Activated CD4-positive, alpha-beta T cell treated with anti-CD3 and anti-CD28 coated beads for 1 hour (primary cell): ENCODE measurements around the gene PSMG3.

ENCODE experiments used
- DNase-seq: peaks from one replicate; pipeline ENCODE4 v3.0.0-alpha.2; 2020

The PSMG3 gene

DNA sequence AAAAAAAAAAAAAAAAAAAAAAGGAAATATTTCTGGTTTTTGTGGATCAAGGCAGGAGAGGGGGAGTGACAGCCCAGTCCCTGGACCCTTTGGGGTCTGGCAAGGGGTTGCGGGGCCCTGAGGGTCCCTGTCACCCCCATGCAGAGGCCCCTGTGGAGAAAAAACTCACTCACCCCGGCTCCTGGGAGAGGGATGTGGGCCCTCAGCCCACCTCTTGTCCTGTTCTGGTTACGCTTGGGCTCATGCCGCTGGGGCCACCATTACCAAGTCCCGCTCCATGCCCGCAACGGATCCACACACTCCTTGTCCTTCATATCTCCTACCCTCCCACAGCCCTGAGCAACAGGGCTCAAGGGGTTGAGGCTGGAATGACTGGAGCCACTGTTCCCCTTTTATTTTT, 12.8 kb downstream of the PSMG3 start:
- no peak for DNase-seq

DNA sequence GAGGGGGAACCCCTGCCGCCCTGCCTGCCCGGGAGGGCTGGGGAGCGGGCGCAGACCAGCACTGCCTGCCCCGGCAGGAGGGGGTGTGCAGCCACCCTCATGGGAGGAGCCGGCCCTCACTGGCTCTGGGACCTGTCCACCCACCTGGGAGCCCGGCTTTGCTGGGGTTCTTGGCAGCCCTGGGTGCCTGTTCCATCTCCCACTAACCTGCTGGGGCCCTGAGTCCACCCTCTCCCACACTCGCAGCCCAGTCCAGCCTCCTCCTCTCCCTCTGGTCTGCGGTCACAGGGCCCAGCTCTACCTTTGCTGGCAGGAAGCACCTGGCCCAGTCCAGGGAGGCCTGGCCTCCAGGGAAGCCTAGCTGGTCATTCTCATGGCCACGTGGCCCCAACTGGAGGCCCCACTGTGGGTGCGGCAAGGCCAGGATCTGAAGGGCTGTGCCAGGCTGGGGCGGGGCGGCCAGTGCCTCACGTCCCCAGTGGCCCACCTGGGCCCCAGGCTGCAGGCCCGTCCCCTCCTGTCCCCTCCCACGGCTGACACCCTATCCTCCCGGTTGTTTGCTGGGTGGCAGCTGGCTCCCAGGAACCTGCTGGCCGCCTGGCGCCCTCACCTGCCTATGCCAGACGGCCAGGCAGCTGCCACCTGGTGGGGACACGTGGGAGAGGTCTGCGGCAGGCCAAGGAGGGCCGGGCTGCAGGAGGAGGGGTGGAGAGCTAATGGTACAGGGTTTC, 13.9 kb downstream of the PSMG3 start, which contains the start of gene TMEM184A:
TSS of gene TMEM184A (minus strand) at position 393 of the 731 bp plus-strand sequence. CDS start 721 bp downstream, outside the sequence.
- DNase-seq, result peak; percentile 36

DNA sequence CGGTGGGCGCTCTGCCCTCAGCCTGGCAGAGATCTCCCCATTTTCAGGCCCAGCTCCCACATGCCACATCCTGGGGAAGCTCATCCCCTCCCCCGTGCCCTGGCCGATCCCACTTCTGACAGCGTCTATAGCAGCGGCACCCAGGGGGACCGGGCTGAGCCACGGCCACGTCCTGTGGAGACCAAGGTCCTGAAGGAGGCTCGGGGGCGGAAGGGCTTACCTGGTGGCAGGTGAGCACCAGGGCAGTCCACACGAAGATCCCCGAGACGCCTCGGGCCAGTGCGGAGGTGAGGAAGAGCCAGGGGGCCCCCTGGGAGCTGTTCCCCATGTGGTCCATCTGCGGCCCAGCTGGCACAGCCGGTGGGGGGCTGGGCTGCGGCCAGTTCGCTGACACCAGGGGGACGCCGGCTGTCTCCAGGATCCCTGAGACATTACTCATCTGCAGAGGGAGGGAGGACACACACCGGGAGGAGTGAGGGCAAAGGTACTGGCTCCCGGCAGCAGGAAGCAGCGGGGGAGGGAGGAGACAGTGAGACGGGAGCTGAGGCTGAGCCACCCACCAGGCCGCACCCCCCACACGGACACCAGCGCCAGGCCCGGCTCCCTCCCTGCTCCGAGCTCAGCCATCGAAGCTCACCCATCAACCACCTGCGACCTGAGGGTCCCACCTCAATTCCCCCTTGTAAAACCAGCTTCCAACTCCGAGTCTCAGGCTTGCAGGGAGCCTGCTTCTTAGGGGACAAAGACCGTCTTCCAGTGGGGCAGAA, 14.6 kb downstream of the PSMG3 start:
- no peak for DNase-seq

DNA sequence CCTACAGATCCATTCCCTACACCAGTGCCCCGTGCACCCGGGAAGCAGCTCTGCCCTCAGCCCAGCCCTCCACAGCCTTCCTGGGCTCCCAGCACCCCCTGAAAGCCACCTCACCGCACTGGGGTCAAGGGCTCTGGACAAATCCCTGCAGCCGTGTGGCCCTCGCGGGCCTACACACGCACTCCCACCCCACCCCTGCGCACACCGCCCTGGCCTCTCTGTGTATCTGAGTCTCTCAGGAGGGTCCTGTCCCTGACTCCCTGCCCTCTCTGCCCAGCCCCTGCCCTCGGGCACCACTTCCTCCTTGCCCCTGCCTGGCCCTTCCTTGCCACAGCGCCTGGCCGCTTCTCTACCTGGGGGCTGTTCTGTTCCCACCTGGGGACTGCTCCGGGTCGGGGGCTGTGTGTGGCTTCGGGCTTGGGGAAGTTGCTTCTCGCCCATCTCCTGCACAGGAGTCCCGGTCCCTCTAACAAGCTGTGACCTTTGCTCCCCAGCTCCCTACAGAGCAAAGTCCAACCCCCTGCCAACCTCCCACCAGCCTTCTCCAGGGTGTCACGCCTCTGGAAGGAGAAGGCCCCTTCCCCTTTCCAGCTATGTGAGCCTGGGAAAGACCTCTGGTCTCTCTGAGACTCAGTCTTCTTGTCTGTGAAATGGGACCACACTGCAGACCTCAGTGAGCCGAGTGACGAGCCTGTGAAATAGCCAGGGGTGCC, 15.3 kb downstream of the PSMG3 start:
- DNase-seq, result no peak

DNA sequence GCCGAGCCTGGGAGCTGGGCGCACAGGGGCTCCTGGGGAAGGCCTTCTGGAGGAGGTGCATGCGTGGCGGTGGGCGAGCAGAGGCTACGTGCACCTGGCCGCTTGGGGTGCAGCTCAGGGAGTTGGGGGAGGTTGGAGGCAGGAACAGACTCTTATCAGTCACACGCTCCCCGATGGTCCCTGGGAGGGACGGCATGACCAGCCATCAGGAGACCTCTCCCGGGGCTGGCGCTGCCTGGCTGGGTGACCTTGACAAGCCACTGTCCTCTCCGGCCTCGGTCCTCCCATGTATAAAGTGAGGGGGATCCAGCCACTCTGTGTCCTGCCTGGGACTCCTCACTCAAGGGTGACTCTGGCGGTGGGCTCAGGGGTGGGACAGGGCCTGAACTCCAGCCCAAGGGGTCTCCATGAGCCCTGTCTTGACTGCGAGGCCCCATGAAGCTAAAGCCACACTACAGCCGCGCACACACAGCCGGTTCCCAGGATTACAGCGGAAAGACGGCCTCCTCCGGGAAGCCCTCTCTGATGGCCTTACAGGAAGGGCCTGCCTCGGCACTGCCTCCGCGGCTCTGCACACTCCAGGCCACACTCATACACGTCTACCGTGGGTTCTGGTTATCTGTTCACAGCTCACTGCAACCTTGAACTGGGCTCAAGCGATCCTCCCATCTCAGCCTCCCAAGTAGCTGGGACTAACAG, 16.2 kb downstream of the PSMG3 start:
- no peak for DNase-seq

DNA sequence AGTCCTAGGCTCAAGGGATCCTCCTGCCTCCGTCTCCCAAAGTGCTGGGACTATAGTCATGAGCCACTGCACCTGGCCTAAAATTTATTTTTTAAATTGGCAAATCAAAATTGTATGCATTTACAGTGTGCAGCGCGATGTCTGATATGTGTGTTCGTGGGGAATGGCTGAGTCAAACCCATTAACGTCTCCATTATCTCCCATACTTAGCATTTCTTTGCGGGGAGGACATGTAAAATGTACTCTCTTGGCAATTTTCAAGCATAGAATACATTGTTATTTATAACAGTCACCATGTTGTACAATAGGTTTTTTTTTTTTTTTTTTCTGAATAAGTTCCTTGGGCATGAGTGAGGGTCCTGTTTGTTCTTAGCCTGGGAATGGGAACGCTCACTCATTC, 17.6 kb downstream of the PSMG3 start:
- no peak for DNase-seq

DNA sequence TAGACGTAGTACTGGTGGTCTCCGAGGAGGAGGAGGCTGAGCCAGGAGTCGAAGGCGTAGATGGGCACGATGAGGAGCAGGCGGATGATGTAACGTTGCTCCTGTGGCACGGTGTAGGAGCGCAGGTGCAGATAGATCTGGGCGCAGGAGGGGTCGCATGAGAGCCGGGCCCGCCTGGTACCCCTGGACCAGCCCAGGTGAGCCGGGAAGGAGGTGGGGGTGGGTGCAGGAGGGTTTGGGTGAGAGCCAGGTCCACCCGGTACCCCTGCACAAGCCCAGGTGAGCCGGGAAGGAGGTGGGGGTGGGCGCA, 19.0 kb downstream of the PSMG3 start:
- no peak for DNase-seq

DNA sequence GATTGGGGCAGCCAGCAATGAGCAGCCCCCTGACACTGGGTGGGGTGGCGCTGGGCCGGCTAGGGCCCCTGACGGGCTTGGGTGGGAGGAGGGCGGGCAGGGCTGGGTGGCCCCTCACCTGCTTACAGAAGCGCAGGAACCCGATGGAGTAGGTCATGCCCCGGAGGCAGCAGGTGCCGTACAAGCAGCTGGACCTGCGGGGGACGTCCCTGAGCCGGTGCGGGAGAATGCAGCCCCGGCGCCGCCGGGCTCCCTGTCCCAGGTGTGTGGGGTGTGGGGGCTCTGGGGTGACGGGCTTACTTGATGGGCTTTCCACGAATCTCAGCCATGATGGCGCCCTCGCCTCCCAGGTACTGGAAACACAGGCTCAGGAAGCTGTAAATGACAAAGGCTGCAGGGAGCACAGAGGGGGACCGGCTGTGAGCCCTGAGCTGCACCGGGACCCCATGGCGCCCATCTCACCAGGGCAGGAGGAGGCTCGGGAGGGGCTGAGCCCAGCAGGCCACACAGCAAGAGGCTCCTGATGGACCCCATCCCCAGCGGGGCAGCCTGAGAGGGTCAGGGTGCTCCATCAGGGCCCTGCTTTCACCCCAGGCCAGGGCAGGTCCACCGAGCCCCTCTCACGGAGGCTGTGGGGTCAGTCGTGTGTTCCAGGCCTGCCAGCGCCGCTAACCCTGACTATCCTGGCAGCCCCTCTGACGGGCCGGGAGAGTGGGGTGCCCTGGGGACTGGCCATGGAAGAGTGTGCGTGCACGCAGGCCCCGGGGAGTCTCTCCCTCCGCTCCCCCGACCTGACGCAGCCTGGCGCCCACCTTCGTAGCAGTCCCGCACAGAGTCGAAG, 19.6 kb downstream of the PSMG3 start:
- no peak for DNase-seq

DNA sequence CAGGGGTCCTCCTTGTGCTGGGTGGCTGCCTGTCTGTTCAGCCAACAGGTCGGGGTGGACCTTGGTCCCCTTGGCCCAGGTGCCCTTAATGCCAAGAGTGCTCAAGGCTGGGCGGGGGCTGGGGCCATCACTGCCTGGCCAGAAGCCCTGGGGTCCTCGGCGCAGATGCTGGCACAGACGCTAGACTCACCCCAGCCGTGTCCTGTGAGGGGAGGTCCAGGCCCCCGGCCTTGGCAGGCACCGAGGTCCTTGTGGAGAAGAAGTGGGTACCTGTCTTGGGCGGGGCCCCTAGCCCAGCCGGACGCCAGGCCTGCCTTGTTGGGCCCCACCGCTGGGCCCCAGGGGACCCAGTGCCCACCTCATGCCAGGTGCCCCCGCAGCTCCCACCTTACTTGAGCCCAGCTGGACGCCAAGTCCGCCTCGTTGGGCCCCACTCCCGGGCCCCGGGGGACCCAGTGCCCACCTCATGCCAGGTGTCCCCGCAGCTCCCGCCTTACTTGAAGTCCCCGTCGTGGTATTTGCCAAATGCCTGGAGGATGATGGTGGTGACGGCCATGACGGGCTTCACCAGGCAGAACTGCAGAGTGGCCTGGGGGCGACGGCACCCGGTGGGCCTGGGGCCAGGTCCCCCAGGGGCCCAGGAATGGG, 20.4 kb downstream of the PSMG3 start:
- no peak for DNase-seq

DNA sequence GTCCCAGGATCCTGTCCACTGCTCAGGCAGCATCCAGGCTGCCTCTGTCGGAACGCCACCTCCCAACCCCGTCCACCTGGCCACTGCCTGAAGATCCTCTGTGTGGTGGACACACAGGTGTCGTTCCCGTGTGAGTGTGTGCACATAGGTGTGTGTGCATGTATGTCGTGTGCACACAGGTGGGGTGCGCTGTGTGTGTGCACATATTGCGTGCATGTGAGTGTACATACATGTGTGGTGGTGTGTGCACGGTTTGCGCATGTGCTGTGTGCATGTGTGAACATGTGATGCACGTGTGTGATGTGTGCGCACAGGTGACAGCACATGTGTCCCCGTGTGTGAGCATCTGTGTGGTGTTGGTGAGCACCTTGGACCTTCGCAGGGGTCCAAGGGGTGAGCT, 20.9 kb downstream of the PSMG3 start:
- no peak for DNase-seq

DNA sequence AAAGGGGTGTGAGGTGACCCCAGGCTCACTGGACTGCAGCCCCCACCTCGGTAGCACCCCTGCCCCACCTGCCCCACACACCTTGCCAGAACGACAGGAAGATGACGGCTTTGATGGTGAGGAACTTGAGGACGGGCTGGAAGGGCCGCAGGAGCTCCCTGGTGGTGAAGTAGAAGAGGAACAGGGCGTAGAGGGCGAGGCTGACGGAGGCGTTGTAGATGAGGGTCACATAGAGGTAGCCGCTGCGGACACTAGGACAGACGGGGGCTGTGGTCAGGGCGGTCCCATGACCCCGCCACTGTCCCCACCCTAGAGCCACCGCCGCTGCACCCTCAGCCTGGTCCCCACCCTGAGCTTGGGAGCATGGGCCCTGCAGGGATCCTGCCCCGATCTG, 21.4 kb downstream of the PSMG3 start:
- DNase-seq, result no peak

DNA sequence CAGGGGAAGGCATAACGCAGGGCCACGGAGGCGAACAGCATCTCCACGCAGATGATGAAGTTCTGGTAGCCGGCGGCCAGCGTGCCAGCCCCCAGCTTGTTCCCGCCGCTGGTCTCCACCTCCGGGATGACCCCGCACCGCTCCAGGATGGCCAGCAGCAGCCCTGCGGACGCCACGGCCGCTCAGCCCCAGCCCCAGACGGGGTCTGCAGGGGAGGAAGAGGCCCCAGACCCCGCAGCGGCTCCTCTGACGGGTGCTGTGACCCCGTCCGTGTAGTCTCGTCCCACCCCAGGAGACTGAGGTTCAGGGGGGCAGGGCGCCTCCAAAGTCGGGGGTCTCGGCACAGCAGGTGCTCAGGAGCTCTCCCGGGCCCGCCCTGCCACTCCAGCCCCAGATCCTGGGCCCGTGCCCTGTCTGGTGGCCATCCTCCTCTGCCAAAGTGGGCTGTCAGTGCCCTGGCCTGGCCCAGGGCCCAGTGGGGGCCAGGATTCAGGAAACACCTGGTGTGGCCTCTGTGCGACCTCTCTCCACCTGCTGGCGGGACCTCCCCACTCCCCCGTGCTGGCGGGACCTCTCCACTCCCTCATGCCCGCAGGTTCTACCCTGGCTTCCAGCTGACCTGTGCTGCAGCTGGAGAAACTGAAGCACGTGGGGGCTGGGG, 21.9 kb downstream of the PSMG3 start:
- DNase-seq, result no peak

DNA sequence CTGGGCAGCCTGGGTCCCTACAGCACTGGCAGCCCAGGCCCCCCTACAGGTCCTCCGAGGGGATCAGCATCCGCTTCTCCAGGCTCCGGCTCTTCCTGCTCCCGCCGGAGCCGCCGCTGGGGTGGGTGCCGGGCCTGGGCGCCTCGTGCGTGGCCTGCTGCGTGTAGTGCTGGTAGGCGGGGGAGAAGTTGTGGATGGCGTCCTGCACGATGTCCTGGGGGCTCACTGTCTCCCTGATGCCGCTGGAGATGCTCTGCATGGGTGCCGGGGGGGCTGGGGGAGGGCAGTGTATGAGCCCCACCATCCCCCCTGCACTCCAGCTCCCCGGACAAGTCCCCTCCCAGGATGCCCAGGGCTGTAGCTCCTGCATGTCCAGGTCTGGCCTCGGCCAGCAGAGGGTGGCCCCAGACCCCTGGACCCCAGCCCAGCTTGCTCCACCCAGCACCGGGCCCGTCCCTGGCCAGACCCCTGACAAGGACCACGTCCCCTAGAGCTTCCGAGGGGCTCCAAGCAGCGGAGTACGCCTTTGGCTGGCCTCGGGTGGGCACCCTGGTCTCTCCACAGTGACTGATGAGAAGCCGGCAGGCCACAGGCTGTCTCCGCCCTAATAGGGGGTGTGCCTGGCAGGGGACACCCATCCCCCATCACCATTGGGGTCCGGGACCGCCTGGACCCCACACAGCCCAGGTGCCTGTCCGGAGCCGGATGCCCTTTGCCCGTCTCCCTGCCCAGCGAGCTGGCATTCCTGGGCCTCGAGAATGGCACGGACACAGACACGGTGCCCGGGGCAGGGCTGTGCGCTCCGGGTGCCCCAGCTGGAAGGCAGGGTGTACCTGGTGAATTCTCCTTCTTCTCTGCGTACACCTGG, 22.7 kb downstream of the PSMG3 start:
- DNase-seq, result no peak

DNA sequence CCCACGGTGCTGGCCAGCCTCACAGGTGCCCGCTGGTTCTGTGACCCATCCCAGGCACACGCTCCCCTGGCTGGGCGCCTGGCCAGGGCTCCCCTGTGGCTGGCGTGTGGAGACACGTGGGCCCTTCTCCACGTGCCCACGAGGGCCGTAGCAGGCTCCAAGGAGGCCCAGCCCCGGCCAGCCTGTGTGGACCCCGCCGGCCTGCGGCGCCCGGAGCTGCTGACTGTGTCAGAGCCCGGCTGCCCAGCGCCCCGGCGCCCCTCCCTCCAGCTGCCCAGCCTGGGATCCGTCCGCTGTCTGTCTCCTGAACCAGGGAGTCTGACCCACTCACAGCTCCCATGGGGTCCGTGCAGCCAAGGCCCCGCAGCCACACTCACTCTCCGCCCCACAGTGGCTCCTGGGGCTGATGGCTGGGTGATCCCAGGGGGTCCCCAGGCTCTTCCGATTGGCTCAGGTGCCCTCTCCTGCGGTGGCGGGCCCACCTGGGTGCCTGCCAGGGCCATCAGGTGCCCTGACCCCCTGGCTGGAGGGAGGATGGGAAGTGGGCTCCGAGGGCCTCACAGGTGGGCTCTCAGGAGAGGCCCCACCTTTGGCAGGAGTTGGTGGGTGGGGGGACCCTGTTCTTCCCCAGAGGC, 23.4 kb downstream of the PSMG3 start:
- no peak for DNase-seq

DNA sequence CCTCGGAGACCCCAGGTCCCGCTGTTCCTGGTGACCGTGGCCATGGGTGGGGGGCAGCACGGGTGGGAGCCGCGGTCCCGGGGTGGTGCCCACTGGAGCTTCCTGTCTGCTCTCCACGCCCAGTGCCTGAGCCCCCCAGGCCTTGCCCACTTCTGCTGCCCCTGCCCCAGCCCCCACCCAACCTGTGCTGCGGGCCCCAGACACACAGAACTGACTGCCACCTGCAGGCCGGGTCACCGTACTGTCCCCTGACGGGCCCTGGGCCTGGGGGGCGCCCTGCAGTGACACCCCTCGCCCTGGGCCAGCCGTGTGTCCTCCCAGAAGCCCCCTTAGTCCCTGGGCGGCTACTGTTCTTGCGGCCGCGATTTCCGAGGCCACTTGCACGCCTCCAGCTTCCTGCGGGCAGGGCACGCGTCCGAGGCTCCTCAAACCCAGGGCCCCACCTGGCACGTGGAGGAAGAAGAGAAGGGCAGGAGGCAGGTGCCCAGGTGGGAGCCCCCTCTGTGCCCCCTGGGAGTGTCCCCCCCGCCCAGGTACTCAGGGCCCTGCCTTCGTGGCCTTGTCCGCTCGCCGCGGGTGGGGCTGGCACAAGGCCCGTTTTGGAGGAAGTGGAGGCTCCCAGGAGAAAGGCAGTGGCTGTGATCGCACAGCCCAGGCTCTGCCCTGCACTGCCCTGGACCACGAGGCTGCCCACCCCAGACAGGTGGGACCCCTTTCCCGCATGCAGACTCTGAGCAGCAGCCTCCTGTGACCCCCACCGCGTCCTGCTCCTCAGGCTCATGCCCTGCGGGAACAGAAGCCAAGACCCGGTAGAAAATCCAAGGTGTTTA, 24.2 kb downstream of the PSMG3 start:
- DNase-seq, result no peak

DNA sequence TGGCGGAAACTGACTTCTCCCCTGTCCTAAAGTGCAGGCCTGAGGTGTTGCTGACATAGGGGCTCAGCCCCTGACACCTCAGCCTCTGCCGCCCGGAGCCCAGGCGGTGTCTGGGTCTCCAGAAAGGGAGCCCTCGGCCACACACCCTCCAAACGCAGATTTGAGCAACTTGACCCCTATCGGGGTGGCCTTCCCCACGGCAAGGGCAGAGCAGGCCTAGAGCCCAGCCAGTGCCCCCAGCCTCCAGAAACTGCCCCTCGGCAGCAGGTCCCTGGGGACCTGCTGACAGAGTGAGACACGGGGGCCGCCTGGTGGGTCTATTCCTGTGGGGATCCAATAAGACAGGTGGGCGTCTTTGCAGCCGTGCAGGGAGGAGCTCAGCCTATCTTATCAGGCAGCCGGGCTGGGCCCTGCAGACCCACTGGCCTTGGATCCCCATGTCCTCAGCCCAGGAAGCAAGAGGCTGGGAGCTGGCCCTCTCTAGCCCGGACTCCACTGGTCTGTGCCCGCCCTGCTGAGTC, 24.9 kb downstream of the PSMG3 start:
- DNase-seq, result no peak

DNA sequence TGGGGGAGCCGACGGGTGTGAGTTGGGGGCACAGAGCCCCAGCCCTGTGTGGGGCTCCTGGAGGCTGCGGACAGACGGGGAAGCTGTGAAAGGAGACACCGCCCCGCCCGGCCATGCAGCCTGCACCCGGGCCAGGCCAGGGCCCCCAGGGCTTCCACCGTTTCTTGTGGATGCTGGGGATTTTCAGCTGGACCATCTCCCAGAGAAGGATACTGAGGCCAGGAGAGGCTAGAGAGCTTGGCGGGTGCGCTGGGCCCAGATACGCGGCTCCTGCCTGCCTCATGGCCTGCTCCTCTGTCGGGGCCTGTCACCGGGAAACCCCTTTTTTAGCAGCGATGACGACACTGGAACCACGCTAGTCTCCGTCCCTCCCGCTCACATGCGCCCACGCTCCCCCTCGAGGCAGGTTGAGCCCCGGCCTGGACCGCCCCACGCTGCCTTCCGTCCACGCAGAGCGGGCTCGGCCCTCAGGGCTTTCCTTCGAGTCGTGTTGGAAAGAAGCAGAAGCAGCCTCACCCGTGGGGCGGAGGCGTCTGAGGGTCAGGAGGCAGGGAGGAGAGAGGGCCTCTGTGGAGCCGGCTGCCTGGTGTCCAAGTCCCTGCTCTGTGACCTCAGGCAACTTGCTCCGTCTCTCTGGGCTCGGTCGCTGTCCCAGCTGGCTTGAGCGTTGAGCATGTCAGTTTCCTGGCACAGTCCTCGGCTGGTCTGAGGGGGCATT, 25.5 kb downstream of the PSMG3 start:
- DNase-seq, result no peak

DNA sequence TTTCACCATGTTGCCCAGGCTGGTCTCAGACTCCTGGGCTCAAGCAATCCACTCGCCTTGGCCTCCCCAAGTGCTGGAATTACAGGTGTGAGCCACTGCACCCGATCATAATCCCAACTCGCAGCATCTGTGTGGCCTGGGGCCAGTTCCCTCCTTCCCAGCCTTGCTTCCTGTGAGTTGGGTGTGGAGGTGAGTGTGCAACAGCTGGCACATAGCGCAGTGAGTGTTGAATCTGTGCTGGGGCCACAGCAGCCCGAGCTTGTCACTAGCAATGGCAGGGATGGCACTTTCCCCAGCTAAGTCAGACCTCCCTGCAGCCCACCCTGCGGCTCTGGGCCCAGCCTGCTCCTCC, 26.0 kb downstream of the PSMG3 start:
- no peak for DNase-seq
